Mesendoderm (in vitro differentiated cells): ENCODE measurements around the gene AXIN1.

Experiments used
- DNase-seq: peaks from one replicate; pipeline ENCODE4 v3.0.0; 2013
- H2AK5ac ChIP-seq: 2 replicates; pipeline ENCODE4 v1.6.1; 2013; ENCODE audit warnings: low read length, inconsistent platforms
- H2BK120ac ChIP-seq: 2 replicates; pipeline ENCODE4 v1.6.1; 2013; ENCODE audit warnings: low read depth, mild to moderate bottlenecking, low read length, moderate library complexity, mixed read lengths
- H2BK15ac ChIP-seq: replicated peaks from 2 replicates; pipeline ENCODE4 v1.6.1; 2013; ENCODE audit warnings: low read depth, mild to moderate bottlenecking, moderate library complexity
- H2BK5ac ChIP-seq: 2 replicates; pipeline ENCODE4 v1.6.1; 2013; ENCODE audit warnings: low read length, inconsistent platforms
- H3K18ac ChIP-seq: 2 replicates; pipeline ENCODE4 v1.6.1; 2013; ENCODE audit warnings: mild to moderate bottlenecking, low read length, mixed read lengths
- H3K23ac ChIP-seq: one replicate; pipeline ENCODE4 v1.6.1; 2013; ENCODE audit warnings: low read length
- H3K27ac ChIP-seq: 2 replicates; pipeline ENCODE4 v1.5.1; 2013; ENCODE audit warnings: low read depth, mild to moderate bottlenecking, inconsistent platforms, low read length, moderate library complexity
- H3K27me3 ChIP-seq: 2 replicates; pipeline ENCODE4 v1.6.1; 2013; ENCODE audit warnings: low read length, control low read depth, mild to moderate bottlenecking, inconsistent platforms; ENCODE audit not compliant: insufficient read depth, poor library complexity
- H3K36me3 ChIP-seq: 2 replicates; pipeline ENCODE4 v1.6.1; 2013; ENCODE audit warnings: low read length, inconsistent platforms; ENCODE audit not compliant: control insufficient read depth, insufficient read depth
- H3K4ac ChIP-seq: one replicate; pipeline ENCODE4 v1.6.1; 2013; ENCODE audit warnings: low read depth, mild to moderate bottlenecking, low read length, moderate library complexity
- H3K4me1 ChIP-seq: 2 replicates; pipeline ENCODE4 v1.6.1; 2013; ENCODE audit warnings: low read depth, low read length, inconsistent platforms; ENCODE audit not compliant: control insufficient read depth
- H3K4me2 ChIP-seq: 2 replicates; pipeline ENCODE4 v1.6.1; 2013; ENCODE audit warnings: low read length
- H3K4me3 ChIP-seq: 2 replicates; pipeline ENCODE4 v1.5.1; 2013; ENCODE audit warnings: mild to moderate bottlenecking, low read length
- H3K56ac ChIP-seq: one replicate; pipeline ENCODE4 v1.6.1; 2013; ENCODE audit warnings: low read length
- H3K79me1 ChIP-seq: 2 replicates; pipeline ENCODE4 v1.6.1; 2013; ENCODE audit warnings: low read length, inconsistent platforms
- H3K79me2 ChIP-seq: 2 replicates; pipeline ENCODE4 v1.6.1; 2013; ENCODE audit warnings: mild to moderate bottlenecking, low read length; ENCODE audit not compliant: control insufficient read depth, insufficient read depth
- H3K9ac ChIP-seq: 2 replicates; pipeline ENCODE4 v1.6.1; 2013; ENCODE audit warnings: low read length, inconsistent platforms
- H4K5ac ChIP-seq: one replicate; pipeline ENCODE4 v1.6.1; 2013; ENCODE audit warnings: low read length
- H4K8ac ChIP-seq: one replicate; pipeline ENCODE4 v1.6.1; 2013; ENCODE audit warnings: low read depth, mild to moderate bottlenecking, control low read depth, low read length, moderate library complexity
- WGBS: extraction: QIAGEN DNeasy Blood & Tissue Kit; methylation state at CpG from one replicate; pipeline ENCODE4 v1.1.7; 2013; ENCODE audit warnings: low lambda C conversion rate, missing lambda C conversion rate; ENCODE audit not compliant: insufficient coverage; ENCODE audit errors: extremely low coverage; 5-methylcytosine and 5-hydroxymethylcytosine counted together

The AXIN1 gene

GRCh38 chr16:381789-382717 is 29.5 kb upstream of the AXIN1 start, which contains the start of gene PGAP6:
Gene PGAP6 (minus strand): TSS chr16:381978. CDS start chr16:381821, 157 bp downstream.
- peak within 1 kb of the TSS; percentile 70 for H3K27ac ChIP-seq
- WGBS: no CpG with 5 or more reads among the region's 123 CpGs
- no peak for DNase-seq

GRCh38 chr16:381012-381788 is 28.7 kb upstream of the AXIN1 start:
- H2BK120ac ChIP-seq: peak overlapping the region; percentile 46
- peak overlapping the region; percentile 89 for H3K18ac ChIP-seq
- WGBS: no CpG with 5 or more reads among the region's 73 CpGs
- H2BK5ac ChIP-seq: peak overlapping the region; percentile 84
- H3K4ac ChIP-seq: peak overlapping the region; percentile 97
- peak overlapping the region; percentile 10 for H2BK15ac ChIP-seq
- no peak overlapping the region for H4K5ac ChIP-seq
- H4K8ac ChIP-seq: peak overlapping the region; percentile 77
- H3K79me2 ChIP-seq: peaks cover 25% of the 10 kb centered on the region
- H3K79me1 ChIP-seq: peaks cover 12% of the 10 kb centered on the region
- H3K9ac ChIP-seq: peak overlapping the region; percentile 97
- peak overlapping the region; percentile 95 for H3K56ac ChIP-seq
- peak overlapping the region; percentile 82 for H3K4me3 ChIP-seq
- peak overlapping the region; percentile 93 for H3K4me2 ChIP-seq
- H3K27ac ChIP-seq: peak overlapping the region; percentile 70
- DNase-seq: no peak
- peak overlapping the region; percentile 100 for H3K23ac ChIP-seq
- no peak overlapping the region for H2AK5ac ChIP-seq
- peaks cover 4% of the 10 kb centered on the region for H3K4me1 ChIP-seq
- H3K36me3 ChIP-seq: peaks cover 3% of the 10 kb centered on the region
- H3K27me3 ChIP-seq: no peaks in the 10 kb centered on the region

More at GRCh38 chr16:381789-382717, 29.5 kb upstream of the AXIN1 start, which contains the start of gene PGAP6:
- Histone ChIP-seq H3K36me3 (no peaks in the 10 kb centered on the region), H4K8ac (peak within 1 kb of the TSS; percentile 77), H3K18ac (peak within 1 kb of the TSS; percentile 89), H2BK5ac (peak within 1 kb of the TSS; percentile 84), H3K79me2 (peaks cover 25% of the 10 kb centered on the region), H3K4me2 (peak within 1 kb of the TSS; percentile 93), H3K56ac (peak within 1 kb of the TSS; percentile 95), H3K4ac (peak within 1 kb of the TSS; percentile 97), H3K4me1 (peaks cover 4% of the 10 kb centered on the region), H3K9ac (peak within 1 kb of the TSS; percentile 97), H2BK15ac (peak within 1 kb of the TSS; percentile 10), H4K5ac (no peak within 1 kb of the TSS), H3K4me3 (peak within 1 kb of the TSS; percentile 82), H3K27me3 (no peaks in the 10 kb centered on the region), H2BK120ac (peak within 1 kb of the TSS; percentile 46), H3K23ac (peak within 1 kb of the TSS; percentile 100), H2AK5ac (no peak within 1 kb of the TSS), H3K79me1 (peaks cover 12% of the 10 kb centered on the region)

- Histone ChIP-seq H2BK5ac (peak overlapping the region; percentile 84), H3K36me3 (peaks cover 7% of the 10 kb centered on the region), H3K27me3 (no peaks in the 10 kb centered on the region), H3K4me3 (peak overlapping the region; percentile 82), H3K23ac (peak overlapping the region; percentile 100), H2AK5ac (no peak overlapping the region), H3K4me2 (peak overlapping the region; percentile 93), H3K79me2 (peaks cover 25% of the 10 kb centered on the region), H4K5ac (no peak overlapping the region), H3K27ac (peak overlapping the region; percentile 70), H2BK15ac (no peak overlapping the region), H3K18ac (no peak overlapping the region), H3K4ac (peak overlapping the region; percentile 5), H3K79me1 (peaks cover 12% of the 10 kb centered on the region), H3K9ac (peak overlapping the region; percentile 97), H3K4me1 (peaks cover 4% of the 10 kb centered on the region), H3K56ac (peak overlapping the region; percentile 95), H2BK120ac (no peak overlapping the region), H4K8ac (no peak overlapping the region)
- WGBS: no CpG with 5 or more reads among the region's 12 CpGs
- no peak for DNase-seq
Measured at GRCh38 chr16:380762-381011, 28.2 kb upstream of the AXIN1 start.

GRCh38 chr16:379961-380761 is 27.6 kb upstream of the AXIN1 start:
- no peak overlapping the region for H3K4me2 ChIP-seq
- H3K23ac ChIP-seq: peak overlapping the region; percentile 80
- no peak overlapping the region for H3K4me3 ChIP-seq
- no peak overlapping the region for H2AK5ac ChIP-seq
- H2BK5ac ChIP-seq: no peak overlapping the region
- H3K27ac ChIP-seq: no peak overlapping the region
- peaks cover 25% of the 10 kb centered on the region for H3K79me2 ChIP-seq
- WGBS: no CpG with 5 or more reads among the region's 27 CpGs
- no peak overlapping the region for H2BK120ac ChIP-seq
- H3K36me3 ChIP-seq: peaks cover 7% of the 10 kb centered on the region
- peaks cover 4% of the 10 kb centered on the region for H3K4me1 ChIP-seq
- no peak overlapping the region for H2BK15ac ChIP-seq
- no peaks in the 10 kb centered on the region for H3K27me3 ChIP-seq
- no peak overlapping the region for H4K5ac ChIP-seq
- peak overlapping the region; percentile 97 for H3K9ac ChIP-seq
- peak overlapping the region; percentile 95 for H3K56ac ChIP-seq
- H4K8ac ChIP-seq: no peak overlapping the region
- DNase-seq: no peak
- peaks cover 12% of the 10 kb centered on the region for H3K79me1 ChIP-seq
- H3K18ac ChIP-seq: no peak overlapping the region
- H3K4ac ChIP-seq: no peak overlapping the region

GRCh38 chr16:379183-379960 is 26.8 kb upstream of the AXIN1 start:
- Histone ChIP-seq H3K79me1 (peaks cover 12% of the 10 kb centered on the region), H3K79me2 (peaks cover 25% of the 10 kb centered on the region), H3K4me2 (no peak overlapping the region), H4K8ac (no peak overlapping the region), H3K4me1 (peaks cover 4% of the 10 kb centered on the region), H3K56ac (peak overlapping the region; percentile 56), H2BK15ac (no peak overlapping the region), H2BK120ac (no peak overlapping the region), H3K27ac (no peak overlapping the region), H4K5ac (no peak overlapping the region), H3K36me3 (peaks cover 11% of the 10 kb centered on the region), H3K18ac (no peak overlapping the region), H2BK5ac (no peak overlapping the region), H3K23ac (peak overlapping the region; percentile 80), H3K4ac (no peak overlapping the region), H3K9ac (peak overlapping the region; percentile 51), H2AK5ac (no peak overlapping the region), H3K27me3 (no peaks in the 10 kb centered on the region), H3K4me3 (no peak overlapping the region)
- no CpG with 5 or more reads among the region's 16 CpGs for WGBS
- peak; percentile 84 for DNase-seq
